ENCODE data around the gene PRM1. TPM values are rescaled to one million over a fixed set of nuclear protein-coding genes. Genes with fewer than 3 reads are reported as not detected.

Gene PRM1
- total and polyA plus RNA-seq, 10 donors, result not detected

DNA sequence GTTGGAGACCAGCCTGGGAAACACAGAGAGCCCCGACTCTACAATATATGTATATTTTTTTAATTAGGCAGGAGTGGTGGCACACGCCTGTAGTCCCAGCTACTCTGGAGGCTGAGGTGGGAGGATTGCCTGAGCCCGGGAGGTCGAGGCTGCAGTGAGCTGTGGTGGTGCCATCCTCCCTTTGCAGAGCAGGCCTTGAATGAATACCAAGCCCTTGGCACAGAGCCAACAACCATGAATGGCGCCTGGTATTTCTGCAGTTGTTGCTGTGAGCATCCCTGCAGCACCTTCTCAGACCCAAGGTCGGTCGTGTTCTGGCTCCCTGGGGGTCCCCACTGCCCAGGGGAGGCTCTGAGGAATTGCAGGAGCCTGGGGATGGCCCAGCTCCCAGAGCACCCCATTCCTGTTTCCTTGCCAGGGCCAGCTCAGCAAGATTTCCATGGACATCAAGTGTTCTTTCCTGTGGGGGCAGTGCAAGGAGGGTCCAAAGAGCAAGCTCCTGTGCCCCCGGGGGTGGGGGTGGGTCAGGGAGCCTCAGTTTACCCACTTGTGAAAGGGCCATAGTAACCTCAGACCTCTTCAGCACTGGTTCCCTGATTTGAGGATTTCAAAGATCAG lies 38.5 kb upstream of the PRM1 start:
- Histone ChIP-seq H3K4me1 (peaks cover 0 to 24% (median 0%) of the 10 kb centered on the region in 6 donors), H3K9me3 (no peaks in the 10 kb centered on the region), H3K27me3 (replicated peaks in 1 of 7) (no peaks in the 10 kb centered on the region), H3K27ac (no peak overlapping the region), H3K36me3 (no peaks in the 10 kb centered on the region), H3K4me3 (no peak overlapping the region)
- TF ChIP-seq POLR2AphosphoS5 (IDR thresholded peaks at IDR 0.05), result no peak
- TF ChIP-seq POLR2A (IDR thresholded peaks at IDR 0.05), result no peak
- TF ChIP-seq, protein P1, sequence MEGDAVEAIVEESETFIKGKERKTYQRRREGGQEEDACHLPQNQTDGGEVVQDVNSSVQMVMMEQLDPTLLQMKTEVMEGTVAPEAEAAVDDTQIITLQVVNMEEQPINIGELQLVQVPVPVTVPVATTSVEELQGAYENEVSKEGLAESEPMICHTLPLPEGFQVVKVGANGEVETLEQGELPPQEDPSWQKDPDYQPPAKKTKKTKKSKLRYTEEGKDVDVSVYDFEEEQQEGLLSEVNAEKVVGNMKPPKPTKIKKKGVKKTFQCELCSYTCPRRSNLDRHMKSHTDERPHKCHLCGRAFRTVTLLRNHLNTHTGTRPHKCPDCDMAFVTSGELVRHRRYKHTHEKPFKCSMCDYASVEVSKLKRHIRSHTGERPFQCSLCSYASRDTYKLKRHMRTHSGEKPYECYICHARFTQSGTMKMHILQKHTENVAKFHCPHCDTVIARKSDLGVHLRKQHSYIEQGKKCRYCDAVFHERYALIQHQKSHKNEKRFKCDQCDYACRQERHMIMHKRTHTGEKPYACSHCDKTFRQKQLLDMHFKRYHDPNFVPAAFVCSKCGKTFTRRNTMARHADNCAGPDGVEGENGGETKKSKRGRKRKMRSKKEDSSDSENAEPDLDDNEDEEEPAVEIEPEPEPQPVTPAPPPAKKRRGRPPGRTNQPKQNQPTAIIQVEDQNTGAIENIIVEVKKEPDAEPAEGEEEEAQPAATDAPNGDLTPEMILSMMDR (IDR thresholded peaks at IDR 0.05 in 8 of 11, conservative IDR thresholded peaks at IDR 0.05 in 3 of 11), result no peak
- intact Hi-C loops (cut with DNase I; ENCODE audit: low total_unique reads), result no loop called here
- WGBS, 5 donors, result 57 to 68% (median 63%) methylated on average over 7 to 8 of the region's 8 CpGs
- DNase-seq, result no peak

DNA sequence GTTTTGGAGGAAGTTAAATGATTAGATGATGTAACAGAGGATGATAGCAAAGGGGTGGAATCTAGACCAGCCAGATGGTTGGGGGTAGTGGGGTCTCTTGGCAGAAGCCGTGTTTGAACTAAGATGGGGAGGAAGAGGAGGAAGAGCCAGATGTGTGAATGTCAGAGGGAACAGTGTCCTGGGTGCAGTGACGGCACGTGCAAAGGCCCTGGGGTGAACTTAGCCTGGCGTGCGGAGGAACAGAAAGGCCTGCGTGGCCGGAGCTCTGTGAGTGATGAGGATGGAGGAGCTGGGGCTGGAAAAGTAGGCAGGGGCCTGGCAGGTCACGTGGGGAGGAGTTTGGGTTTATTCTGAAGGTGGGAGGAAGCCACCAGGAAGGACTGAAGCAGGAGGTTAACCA lies 37.7 kb upstream of the PRM1 start:
- H3K4me1 ChIP-seq, result peaks cover 0 to 26% (median 0%) of the 10 kb centered on the region in 6 donors
- H3K9me3 ChIP-seq, result no peaks in the 10 kb centered on the region
- H3K27me3 ChIP-seq (replicated peaks in 1 of 7), result no peaks in the 10 kb centered on the region
- no peaks in the 10 kb centered on the region for H3K36me3 ChIP-seq
- intact Hi-C loops (cut with DNase I; ENCODE audit: low total_unique reads), result no loop called here
- 82 to 95% (median 87%) methylated on average over 8 of the region's 8 CpGs for WGBS, 5 donors
- no peak overlapping the region for H3K27ac ChIP-seq
- H3K4me3 ChIP-seq, result no peak overlapping the region
- no peak for TF ChIP-seq POLR2A (IDR thresholded peaks at IDR 0.05)
- TF ChIP-seq, protein P1 (IDR thresholded peaks at IDR 0.05 in 8 of 11, conservative IDR thresholded peaks at IDR 0.05 in 3 of 11), result no peak
- TF ChIP-seq POLR2AphosphoS5 (IDR thresholded peaks at IDR 0.05), result no peak
- DNase-seq, result no peak

DNA sequence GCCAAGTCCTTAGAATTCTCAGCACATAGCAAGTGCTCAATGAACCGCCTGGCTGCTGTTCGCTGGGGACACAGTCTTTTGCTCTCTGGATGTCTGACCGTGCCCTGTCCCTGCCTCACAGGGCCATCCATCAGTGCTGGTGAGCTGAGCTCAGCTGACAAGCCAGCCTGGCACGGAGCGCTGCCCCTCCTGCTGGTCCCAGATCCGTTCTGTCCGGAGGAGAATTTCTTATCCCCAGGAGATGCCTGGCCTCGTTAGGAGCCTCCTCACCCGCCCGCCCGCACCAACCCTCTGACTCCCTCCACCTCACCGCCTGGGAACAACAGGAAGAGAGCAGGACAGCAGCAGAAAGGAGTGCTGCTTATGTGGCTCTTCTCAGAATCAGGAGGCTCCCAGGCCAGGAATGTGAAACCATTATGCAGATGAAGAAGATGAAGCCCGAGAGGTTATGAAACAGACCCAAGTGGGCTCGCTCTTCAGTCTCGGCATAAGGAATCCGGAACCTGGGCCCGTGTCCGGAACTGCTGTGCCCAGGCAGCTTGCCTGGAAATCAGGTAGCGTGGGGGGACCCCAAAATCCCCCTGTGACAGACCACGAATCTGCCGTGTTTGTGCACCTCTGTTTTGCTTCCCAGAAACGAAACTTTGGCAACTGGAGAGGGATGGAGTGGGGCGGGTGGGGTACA lies 35.3 kb upstream of the PRM1 start:
- no peak for DNase-seq

DNA sequence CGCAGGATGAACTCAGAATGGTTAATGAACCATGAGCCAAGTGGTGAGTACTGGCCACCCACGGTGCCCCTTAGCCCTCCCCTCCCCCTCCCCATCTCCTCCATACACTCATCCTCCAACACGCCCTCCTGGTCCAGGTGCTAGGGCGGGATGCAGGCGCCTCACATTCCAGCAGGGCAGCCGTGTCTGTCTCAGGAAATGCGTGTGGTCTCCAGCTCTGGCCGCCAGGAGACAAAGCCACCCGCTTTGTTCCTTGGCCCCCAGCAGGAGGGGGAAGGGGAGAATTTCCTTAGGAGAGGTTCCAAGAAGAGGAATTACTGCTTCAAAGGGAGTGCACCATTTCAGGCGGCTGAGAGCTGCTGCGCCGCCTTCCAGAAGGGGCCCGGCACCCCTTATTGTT lies 34.4 kb upstream of the PRM1 start:
- H3K4me1 ChIP-seq, result peaks cover 11 to 51% (median 28%) of the 10 kb centered on the region in 6 donors
- no peak overlapping the region for H3K4me3 ChIP-seq
- H3K36me3 ChIP-seq, result no peaks in the 10 kb centered on the region
- 65 to 83% (median 74%) methylated on average over 13 of the region's 13 CpGs for WGBS, 5 donors
- TF ChIP-seq POLR2A (IDR thresholded peaks at IDR 0.05) (no peak), POLR2AphosphoS5 (IDR thresholded peaks at IDR 0.05) (no peak)
- TF ChIP-seq, protein P1 (IDR thresholded peaks at IDR 0.05 in 8 of 11, conservative IDR thresholded peaks at IDR 0.05 in 3 of 11), result no peak
- no peaks in the 10 kb centered on the region for H3K27me3 ChIP-seq (replicated peaks in 1 of 7)
- H3K9me3 ChIP-seq, result no peaks in the 10 kb centered on the region
- no peak for DNase-seq
- no peak overlapping the region for H3K27ac ChIP-seq
- intact Hi-C loops (cut with DNase I; ENCODE audit: low total_unique reads), result no loop called here

More for the DNA sequence above, 35.3 kb upstream of the PRM1 start:
- no peaks in the 10 kb centered on the region for H3K36me3 ChIP-seq
- H3K27ac ChIP-seq, result no peak overlapping the region
- TF ChIP-seq POLR2AphosphoS5 (IDR thresholded peaks at IDR 0.05) (no peak), POLR2A (IDR thresholded peaks at IDR 0.05) (no peak)
- TF ChIP-seq, protein P1 (IDR thresholded peaks at IDR 0.05 in 8 of 11, conservative IDR thresholded peaks at IDR 0.05 in 3 of 11), result no peak
- H3K4me3 ChIP-seq, result no peak overlapping the region
- H3K9me3 ChIP-seq, result no peaks in the 10 kb centered on the region
- intact Hi-C loops (cut with DNase I; ENCODE audit: low total_unique reads), result no loop called here
- H3K27me3 ChIP-seq (replicated peaks in 1 of 7), result no peaks in the 10 kb centered on the region
- H3K4me1 ChIP-seq, result peaks cover 11 to 41% (median 20%) of the 10 kb centered on the region in 6 donors
- 76 to 90% (median 83%) methylated on average over 22 to 23 of the region's 23 CpGs for WGBS, 5 donors

All from spleen (tissue), 11 donors.